Adrenal gland (tissue), 5 donors: ENCODE results near the gene HPS1.

ENCODE experiments used
- POLR2A ChIP-seq, 2 donors: fragments of 450-650 bp; IDR thresholded peaks; one replicate each; pipeline ENCODE4 v1.6.1; 2017; ENCODE audit warnings: antibody characterized with exemption in 2 of 2, mild to moderate bottlenecking in 2 of 2, moderate library complexity in 1 of 2
- TF ChIP-seq, protein P1 (sequence below), 6 experiments: fragments of 450-650 bp in 4 of 6; fragments of 200-600 bp in 2 of 6; sonication (generic) in 1 of 6; IDR thresholded peaks; 1 replicate in 5 of 6; 2 replicates in 1 of 6; pipeline versions ENCODE4 v1.5.1 to v1.8.0; 2016 to 2021; ENCODE audit warnings: antibody characterized with exemption in 6 of 6, mild to moderate bottlenecking in 2 of 6, moderate library complexity in 1 of 6
- donor health status: DM: no; HTN: no; CAD: no.

DNA sequence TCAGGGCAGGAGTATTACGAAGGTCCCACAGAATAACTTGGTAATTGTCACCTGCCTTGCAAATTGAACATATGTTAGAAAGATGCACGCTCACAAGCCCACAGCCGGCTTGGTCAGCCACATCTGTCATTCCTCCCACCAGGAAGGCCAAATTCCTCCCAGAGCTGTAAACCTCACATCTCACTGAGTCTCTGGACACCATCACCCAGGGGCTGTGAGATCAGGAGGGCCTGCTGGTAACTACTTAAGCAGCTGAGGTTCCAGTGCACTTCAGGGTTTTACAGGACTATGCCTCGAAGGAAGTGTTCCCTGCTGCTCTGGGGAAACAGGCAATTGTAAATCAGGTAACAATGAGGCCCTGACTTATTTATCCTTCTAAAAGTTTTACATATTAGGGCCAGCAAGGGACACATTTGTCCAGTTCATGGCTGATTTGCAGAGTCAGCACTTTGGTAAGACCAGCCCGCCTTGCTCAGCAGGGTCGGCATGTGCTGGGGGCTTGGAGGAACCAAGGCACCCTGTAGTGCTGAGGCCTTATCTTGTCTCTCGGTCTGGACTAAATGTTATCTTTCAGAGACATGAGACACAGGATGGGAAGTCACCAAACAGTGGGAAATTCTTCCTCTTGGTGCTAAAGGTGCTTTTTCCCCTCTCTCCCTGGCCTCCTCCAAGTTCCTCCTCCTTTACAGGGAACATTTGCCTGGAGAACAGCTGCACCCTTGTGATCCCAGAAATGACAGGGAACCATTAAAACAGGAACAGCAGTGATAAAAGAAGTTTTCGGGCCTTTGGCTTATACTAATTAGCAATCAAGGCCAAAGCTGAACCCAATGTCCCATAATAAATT is 66.0 kb downstream of the HPS1 start:
- no peak for TF ChIP-seq POLR2A (IDR thresholded peaks at IDR 0.05)
- TF ChIP-seq, protein P1, sequence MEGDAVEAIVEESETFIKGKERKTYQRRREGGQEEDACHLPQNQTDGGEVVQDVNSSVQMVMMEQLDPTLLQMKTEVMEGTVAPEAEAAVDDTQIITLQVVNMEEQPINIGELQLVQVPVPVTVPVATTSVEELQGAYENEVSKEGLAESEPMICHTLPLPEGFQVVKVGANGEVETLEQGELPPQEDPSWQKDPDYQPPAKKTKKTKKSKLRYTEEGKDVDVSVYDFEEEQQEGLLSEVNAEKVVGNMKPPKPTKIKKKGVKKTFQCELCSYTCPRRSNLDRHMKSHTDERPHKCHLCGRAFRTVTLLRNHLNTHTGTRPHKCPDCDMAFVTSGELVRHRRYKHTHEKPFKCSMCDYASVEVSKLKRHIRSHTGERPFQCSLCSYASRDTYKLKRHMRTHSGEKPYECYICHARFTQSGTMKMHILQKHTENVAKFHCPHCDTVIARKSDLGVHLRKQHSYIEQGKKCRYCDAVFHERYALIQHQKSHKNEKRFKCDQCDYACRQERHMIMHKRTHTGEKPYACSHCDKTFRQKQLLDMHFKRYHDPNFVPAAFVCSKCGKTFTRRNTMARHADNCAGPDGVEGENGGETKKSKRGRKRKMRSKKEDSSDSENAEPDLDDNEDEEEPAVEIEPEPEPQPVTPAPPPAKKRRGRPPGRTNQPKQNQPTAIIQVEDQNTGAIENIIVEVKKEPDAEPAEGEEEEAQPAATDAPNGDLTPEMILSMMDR (IDR thresholded peaks at IDR 0.05): no peak
